SU-DHL-6 (cell line): ENCODE data around the gene ZNF488.

ENCODE experiments used
- H2AFZ ChIP-seq: fragments of 200-600 bp; sonication (generic); 2 replicates; pipeline ENCODE4 v1.6.1; 2014; ENCODE audit warnings: low read depth, mild to moderate bottlenecking, moderate library complexity, mixed read lengths, antibody characterized with exemption, low read length; ENCODE audit not compliant: severe bottlenecking
- H3F3A ChIP-seq: fragments of 200-600 bp; shearing (Covaris generic); 2 replicates; pipeline ENCODE4 v1.6.0; 2016; ENCODE audit warnings: antibody characterized with exemption, mild to moderate bottlenecking; ENCODE audit not compliant: insufficient read depth
- H3K27ac ChIP-seq: fragments of 200-600 bp; sonication (generic); 2 replicates; pipeline ENCODE4 v1.5.1; 2016; ENCODE audit warnings: low read depth, mild to moderate bottlenecking, low read length, moderate library complexity, mixed read lengths
- H3K27me3 ChIP-seq: fragments of 200-600 bp; sonication (generic), shearing (Covaris generic); 2 replicates; pipeline ENCODE4 v1.6.0; 2014; ENCODE audit warnings: mild to moderate bottlenecking, low read length
- H3K36me3 ChIP-seq: fragments of 200-600 bp; sonication (generic); 2 replicates; pipeline ENCODE4 v1.6.1; 2014; ENCODE audit warnings: mild to moderate bottlenecking, low read length, mixed read lengths
- H3K4me2 ChIP-seq: fragments of 300-600, 200-600 bp; shearing (Covaris generic), sonication (generic); 2 replicates; pipeline ENCODE4 v1.6.0; 2014; ENCODE audit warnings: low read length, low read depth, mild to moderate bottlenecking; ENCODE audit not compliant: poor library complexity, severe bottlenecking
- H3K4me3 ChIP-seq: fragments of 200-600 bp; sonication (generic); 2 replicates; pipeline ENCODE4 v1.5.1; 2014; ENCODE audit warnings: antibody characterized with exemption, low read length, mild to moderate bottlenecking, mixed read lengths; ENCODE audit not compliant: insufficient read depth, poor library complexity, severe bottlenecking
- H3K79me2 ChIP-seq: fragments of 200-600 bp; sonication (generic); 2 replicates; pipeline ENCODE4 v1.6.1; 2014; ENCODE audit warnings: mild to moderate bottlenecking, low read length, moderate library complexity; ENCODE audit not compliant: insufficient read depth
- H3K9ac ChIP-seq: fragments of 200-600 bp; sonication (generic); 2 replicates; pipeline ENCODE4 v1.7.0; 2014; ENCODE audit warnings: mild to moderate bottlenecking, low read length
- H3K9me2 ChIP-seq: fragments of 200-600 bp; sonication (generic); replicated peaks from 2 replicates; pipeline ENCODE4 v1.6.1; 2014; ENCODE audit warnings: low read length; ENCODE audit not compliant: insufficient read depth
- H3K9me3 ChIP-seq: fragments of 200-600 bp; sonication (generic); 2 replicates; pipeline ENCODE4 v1.6.1; 2014; ENCODE audit warnings: low read length, mixed read lengths; ENCODE audit not compliant: insufficient read depth
- H4K20me1 ChIP-seq: fragments of 200-600 bp; sonication (generic); 2 replicates; pipeline ENCODE4 v1.6.1; 2014; ENCODE audit warnings: low read depth, mild to moderate bottlenecking, antibody characterized with exemption, low read length, moderate library complexity, mixed read lengths
- CTCF ChIP-seq: fragments of 200-600 bp; sonication (generic); IDR thresholded peaks from one replicate; pipeline ENCODE4 v1.5.1; 2017; ENCODE audit warnings: antibody characterized with exemption, mild to moderate bottlenecking, low read length, moderate library complexity; ENCODE audit not compliant: insufficient read depth, poor library complexity, severe bottlenecking
- EZH2phosphoT487 ChIP-seq: fragments of 200-600 bp; sonication (generic), shearing (Covaris generic); conservative IDR thresholded peaks from 2 replicates; pipeline ENCODE4 v1.6.1; 2018; ENCODE audit warnings: mild to moderate bottlenecking, antibody characterized with exemption, low read length, moderate library complexity, mixed read lengths

Gene ZNF488

DNA sequence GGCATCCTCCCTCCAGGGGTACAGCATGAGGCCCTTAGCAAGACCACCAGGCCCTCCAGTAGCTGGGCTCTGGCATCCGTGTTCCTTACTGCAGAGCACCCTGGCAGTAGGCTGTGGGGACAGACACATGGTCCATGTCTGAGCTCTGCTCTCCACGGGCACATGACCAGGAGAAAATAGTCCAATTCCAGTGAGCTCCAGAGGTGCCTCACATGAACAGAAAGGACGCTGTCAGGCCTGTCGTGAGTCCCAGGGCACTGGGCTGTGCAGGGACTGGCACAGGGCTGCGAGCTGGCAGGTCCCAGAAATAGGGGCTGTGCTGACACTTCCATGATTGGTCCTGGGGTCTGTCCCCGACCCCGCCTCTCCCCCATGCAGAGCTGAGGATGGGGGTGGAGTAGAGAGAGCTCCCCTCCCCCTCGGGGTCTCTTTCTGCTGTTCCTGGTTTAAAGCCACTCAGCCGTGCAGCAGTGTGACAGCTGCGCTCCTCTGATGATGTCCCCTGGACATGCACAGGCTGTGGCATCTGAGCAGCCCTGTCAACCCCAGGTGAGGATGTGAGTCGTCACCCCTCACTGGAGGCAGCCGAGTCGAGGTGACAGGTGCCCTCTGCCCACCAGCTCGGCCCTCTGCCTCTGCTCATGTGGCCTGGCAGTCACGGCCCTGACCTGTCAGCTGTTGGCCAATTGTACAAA is 25.2 kb upstream of the ZNF488 start:
- no peak overlapping the region for H3K9ac ChIP-seq
- H3K4me2 ChIP-seq = no peak overlapping the region
- H3K27ac ChIP-seq = no peak overlapping the region
- no peak for TF ChIP-seq CTCF
- TF ChIP-seq EZH2phosphoT487 = no peak
- H3K4me3 ChIP-seq = no peak overlapping the region
- H2AFZ ChIP-seq = no peak overlapping the region
- H3K9me2 ChIP-seq = no peaks in the 10 kb centered on the region
- H3K9me3 ChIP-seq = no peaks in the 10 kb centered on the region
- H3F3A ChIP-seq = no peaks in the 10 kb centered on the region
- H3K36me3 ChIP-seq = no peaks in the 10 kb centered on the region
- H3K27me3 ChIP-seq = no peaks in the 10 kb centered on the region
- H4K20me1 ChIP-seq = no peaks in the 10 kb centered on the region
- no peaks in the 10 kb centered on the region for H3K79me2 ChIP-seq

DNA sequence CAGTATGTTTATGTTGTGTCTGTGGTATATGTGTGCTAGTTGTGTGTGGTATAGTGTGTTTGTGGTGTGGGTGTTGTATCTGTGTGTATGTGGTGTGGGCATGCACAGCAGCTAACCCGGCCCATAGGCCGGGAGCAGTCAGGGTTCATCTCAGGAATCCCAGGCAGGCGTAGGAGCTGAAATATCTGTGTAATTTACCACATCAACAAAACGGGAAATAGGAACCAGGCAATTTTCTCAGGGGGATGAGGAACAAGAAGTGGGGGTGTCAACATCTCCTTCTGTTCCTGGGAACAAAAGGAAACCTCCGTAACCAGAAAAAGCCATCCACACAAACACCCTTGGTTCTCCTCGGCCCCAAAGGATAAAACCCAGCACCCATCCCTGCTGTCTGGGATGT is 24.5 kb upstream of the ZNF488 start:
- no peak overlapping the region for H3K4me3 ChIP-seq
- H3K36me3 ChIP-seq = no peaks in the 10 kb centered on the region
- no peak overlapping the region for H3K9ac ChIP-seq
- no peak overlapping the region for H3K27ac ChIP-seq
- no peaks in the 10 kb centered on the region for H3K9me3 ChIP-seq
- no peaks in the 10 kb centered on the region for H3F3A ChIP-seq
- no peak overlapping the region for H3K4me2 ChIP-seq
- H4K20me1 ChIP-seq = no peaks in the 10 kb centered on the region
- no peaks in the 10 kb centered on the region for H3K79me2 ChIP-seq
- H2AFZ ChIP-seq = no peak overlapping the region
- no peaks in the 10 kb centered on the region for H3K27me3 ChIP-seq
- no peaks in the 10 kb centered on the region for H3K9me2 ChIP-seq
- no peak for TF ChIP-seq EZH2phosphoT487
- no peak for TF ChIP-seq CTCF

GRCh38 chr10:47406870-47407691 is 23.0 kb upstream of the ZNF488 start:
- no peaks in the 10 kb centered on the region for H4K20me1 ChIP-seq
- no peak overlapping the region for H3K9ac ChIP-seq
- H3K9me3 ChIP-seq = no peaks in the 10 kb centered on the region
- H3K4me3 ChIP-seq = no peak overlapping the region
- H3K79me2 ChIP-seq = no peaks in the 10 kb centered on the region
- H3K9me2 ChIP-seq = no peaks in the 10 kb centered on the region
- TF ChIP-seq EZH2phosphoT487 (no peak), CTCF (no peak)
- H3K27ac ChIP-seq = no peak overlapping the region
- H3F3A ChIP-seq = no peaks in the 10 kb centered on the region
- H3K27me3 ChIP-seq = no peaks in the 10 kb centered on the region
- H3K4me2 ChIP-seq = no peak overlapping the region
- H3K36me3 ChIP-seq = no peaks in the 10 kb centered on the region
- H2AFZ ChIP-seq = no peak overlapping the region
